Fibroblast of lung (primary cell): ENCODE measurements around the gene ADCY5. TPM values are rescaled to one million over a fixed set of nuclear protein-coding genes. Genes with fewer than 3 reads are reported as not detected.

Experiments
- DNase-seq, 2 donors: peaks; one replicate each; pipeline versions ENCODE4 v3.0.0 to v3.0.0-alpha.2; 2010; ENCODE audit warnings: low read depth in 2 of 2
- H2AFZ ChIP-seq: 2 replicates; pipeline ENCODE4 v1.5.1; 2012; ENCODE audit warnings: low read length, control low read depth, inconsistent platforms
- H3K27ac ChIP-seq: 2 replicates; pipeline ENCODE4 v1.5.1; 2011; ENCODE audit warnings: low read length, control low read depth; ENCODE audit not compliant: insufficient read depth
- H3K27me3 ChIP-seq: 2 replicates; pipeline ENCODE4 v1.5.1; 2011; ENCODE audit warnings: mild to moderate bottlenecking, low read length; ENCODE audit not compliant: control insufficient read depth, insufficient read depth
- H3K36me3 ChIP-seq: 2 replicates; pipeline ENCODE4 v1.5.1; 2011; ENCODE audit warnings: low read length; ENCODE audit not compliant: control insufficient read depth, insufficient read depth
- H3K4me1 ChIP-seq: 2 replicates; pipeline ENCODE4 v1.5.1; 2011; ENCODE audit warnings: low read length; ENCODE audit not compliant: control insufficient read depth, insufficient read depth; ENCODE audit errors: extremely low read depth
- H3K4me2 ChIP-seq: 2 replicates; pipeline ENCODE4 v1.5.1; 2011; ENCODE audit warnings: low read length, control low read depth; ENCODE audit not compliant: insufficient read depth; ENCODE audit errors: extremely low read depth
- H3K4me3 ChIP-seq, 4 experiments: fragments of 200-600 bp in 1 of 4; sonication (generic) in 1 of 4; replicated peaks in 1 of 4; 2 replicates each; pipeline ENCODE4 v1.5.1; 2011 to 2016; ENCODE audit warnings: low read length in 4 of 4, low read depth in 3 of 4, mild to moderate bottlenecking in 3 of 4, control low read depth in 2 of 4, inconsistent platforms in 1 of 4, mixed read lengths in 1 of 4; ENCODE audit not compliant: insufficient read depth in 1 of 4; ENCODE audit errors: control extremely low read depth in 1 of 4
- H3K79me2 ChIP-seq: 2 replicates; pipeline ENCODE4 v1.5.1; 2012; ENCODE audit warnings: mild to moderate bottlenecking, low read length, inconsistent platforms; ENCODE audit not compliant: control insufficient read depth, insufficient read depth
- H3K9ac ChIP-seq: 2 replicates; pipeline ENCODE4 v1.5.1; 2011; ENCODE audit warnings: mild to moderate bottlenecking, low read length, control low read depth; ENCODE audit not compliant: insufficient read depth
- H3K9me3 ChIP-seq: 2 replicates; pipeline ENCODE4 v1.5.1; 2012; ENCODE audit warnings: low read depth, low read length; ENCODE audit not compliant: control insufficient read depth, insufficient read depth
- H4K20me1 ChIP-seq: 2 replicates; pipeline ENCODE4 v1.5.1; 2011; ENCODE audit warnings: low read length; ENCODE audit not compliant: control insufficient read depth, insufficient read depth; ENCODE audit errors: extremely low read depth
- EZH2 ChIP-seq: IDR thresholded peaks from 2 replicates; pipeline ENCODE4 v1.5.1; 2012; ENCODE audit warnings: low read length, control low read depth, mild to moderate bottlenecking; ENCODE audit errors: missing control alignments
- polyA plus RNA-seq, 2 donors: library from polyadenylated mRNA; depleted of rRNA in 1 of 2; stranded (reverse) in 1 of 2; unstranded in 1 of 2; fragments of >200 nt; gene quantifications; 2 replicates each; pipeline ENCODE4 v1.2.1, GENCODE V29; 2011 to 2012; ENCODE audit warnings: missing spikeins in 1 of 2
- total RNA-seq: library from RNA; depleted of rRNA; stranded (reverse); fragments of >200 nt; gene quantifications from 2 replicates; pipeline ENCODE4 v1.2.1, GENCODE V29; 2014
- TF ChIP-seq, protein P1 (sequence below), 2 donors: IDR thresholded peaks in 1 of 2; conservative IDR thresholded peaks in 1 of 2; 1 replicate in 1 of 2; 2 replicates in 1 of 2; pipeline ENCODE4 v1.5.1; 2011 to 2012; ENCODE audit warnings: low read length in 2 of 2, control low read depth in 1 of 2, inconsistent platforms in 1 of 2, low read depth in 1 of 2, mild to moderate bottlenecking in 1 of 2

ADCY5 gene
- total and polyA plus RNA-seq, 2 donors (not counting 1 experiment from before 2014, with no cell fraction given), result 0.11 to 0.50 TPM

DNA sequence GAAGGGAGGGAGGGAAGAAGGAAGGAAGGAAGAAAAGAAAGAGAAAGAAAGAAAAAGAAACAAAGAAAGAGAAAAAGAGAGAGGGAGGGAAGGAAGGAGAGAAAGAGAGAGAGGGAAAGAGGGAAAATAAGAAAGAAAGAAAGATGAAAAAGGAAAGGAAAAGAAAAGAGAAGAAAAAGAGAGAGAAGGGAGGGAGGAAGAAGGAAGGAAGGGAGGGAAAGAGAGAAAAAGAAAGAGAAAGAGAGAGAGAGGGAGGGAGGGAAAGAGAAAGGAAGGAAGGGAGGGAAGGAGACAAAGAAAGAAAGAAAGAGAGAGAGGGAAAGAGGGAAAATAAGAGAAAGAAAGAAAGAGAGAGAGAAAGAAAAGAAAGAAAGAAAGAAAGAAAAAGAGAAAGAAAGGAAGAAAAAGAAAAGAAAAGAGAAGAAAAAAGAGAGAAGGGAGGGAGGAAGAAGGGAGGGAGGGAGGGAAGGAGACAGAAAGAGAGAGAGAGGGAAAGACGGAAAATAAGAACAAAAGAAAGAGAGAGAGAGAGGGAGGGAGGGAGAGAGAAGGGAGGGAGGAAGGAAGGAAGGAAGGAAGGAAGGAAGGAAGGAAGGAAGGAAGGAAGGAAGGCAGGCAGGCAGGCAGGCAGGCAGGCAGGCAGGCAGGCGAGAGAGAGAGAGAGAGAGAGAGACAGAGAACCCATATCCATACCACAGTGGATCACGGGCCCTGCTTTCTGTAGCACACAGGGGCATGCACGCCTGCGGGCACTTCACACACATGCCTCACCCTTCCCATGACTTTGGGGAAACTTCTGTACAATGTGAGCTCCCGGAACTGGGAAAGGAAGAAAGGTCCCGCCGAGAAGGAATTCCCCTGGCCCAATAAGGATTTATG lies 52.5 kb downstream of the ADCY5 start:
- H3K9me3 ChIP-seq, result no peaks in the 10 kb centered on the region

DNA sequence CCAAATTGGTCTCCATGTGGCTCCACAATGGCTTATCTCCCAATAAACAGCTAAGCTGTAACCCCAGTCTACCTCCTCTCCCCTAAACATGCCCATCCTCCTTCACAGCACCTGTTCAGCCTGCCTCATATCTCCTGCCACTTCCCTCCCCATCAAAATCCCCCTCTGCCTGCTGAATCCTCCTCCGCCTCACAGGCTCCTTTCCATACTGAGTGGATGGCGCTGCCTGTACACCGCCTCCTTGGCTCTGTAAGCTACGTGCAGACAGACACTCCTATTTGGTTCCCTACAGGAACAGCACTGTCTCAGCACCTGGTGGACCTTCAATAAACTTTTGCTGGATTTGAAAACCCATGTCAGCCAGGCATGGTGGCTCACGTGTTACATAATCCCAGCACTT lies 53.7 kb downstream of the ADCY5 start:
- Histone ChIP-seq H2AFZ (no peak overlapping the region), H3K4me3 (no peak overlapping the region), H3K27ac (no peak overlapping the region), H4K20me1 (no peaks in the 10 kb centered on the region), H3K36me3 (no peaks in the 10 kb centered on the region), H3K4me1 (no peaks in the 10 kb centered on the region), H3K9ac (no peak overlapping the region), H3K79me2 (no peaks in the 10 kb centered on the region), H3K9me3 (no peaks in the 10 kb centered on the region), H3K4me2 (no peak overlapping the region), H3K27me3 (peaks cover 20% of the 10 kb centered on the region)
- no peak for DNase-seq
- no peak for TF ChIP-seq EZH2
- TF ChIP-seq, protein P1, sequence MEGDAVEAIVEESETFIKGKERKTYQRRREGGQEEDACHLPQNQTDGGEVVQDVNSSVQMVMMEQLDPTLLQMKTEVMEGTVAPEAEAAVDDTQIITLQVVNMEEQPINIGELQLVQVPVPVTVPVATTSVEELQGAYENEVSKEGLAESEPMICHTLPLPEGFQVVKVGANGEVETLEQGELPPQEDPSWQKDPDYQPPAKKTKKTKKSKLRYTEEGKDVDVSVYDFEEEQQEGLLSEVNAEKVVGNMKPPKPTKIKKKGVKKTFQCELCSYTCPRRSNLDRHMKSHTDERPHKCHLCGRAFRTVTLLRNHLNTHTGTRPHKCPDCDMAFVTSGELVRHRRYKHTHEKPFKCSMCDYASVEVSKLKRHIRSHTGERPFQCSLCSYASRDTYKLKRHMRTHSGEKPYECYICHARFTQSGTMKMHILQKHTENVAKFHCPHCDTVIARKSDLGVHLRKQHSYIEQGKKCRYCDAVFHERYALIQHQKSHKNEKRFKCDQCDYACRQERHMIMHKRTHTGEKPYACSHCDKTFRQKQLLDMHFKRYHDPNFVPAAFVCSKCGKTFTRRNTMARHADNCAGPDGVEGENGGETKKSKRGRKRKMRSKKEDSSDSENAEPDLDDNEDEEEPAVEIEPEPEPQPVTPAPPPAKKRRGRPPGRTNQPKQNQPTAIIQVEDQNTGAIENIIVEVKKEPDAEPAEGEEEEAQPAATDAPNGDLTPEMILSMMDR (conservative IDR thresholded peaks at IDR 0.05 in 1 of 2, IDR thresholded peaks at IDR 0.05 in 1 of 2; ENCODE audit: low read depth in 1 of 2, low read length in 2 of 2), result no peak

More for the DNA sequence above, 52.5 kb downstream of the ADCY5 start:
- no peak overlapping the region for H2AFZ ChIP-seq
- no peaks in the 10 kb centered on the region for H3K79me2 ChIP-seq
- no peak overlapping the region for H3K4me2 ChIP-seq
- no peak overlapping the region for H3K9ac ChIP-seq
- no peaks in the 10 kb centered on the region for H4K20me1 ChIP-seq
- no peak overlapping the region for H3K27ac ChIP-seq
- no peaks in the 10 kb centered on the region for H3K4me1 ChIP-seq
- TF ChIP-seq, protein P1 (conservative IDR thresholded peaks at IDR 0.05 in 1 of 2, IDR thresholded peaks at IDR 0.05 in 1 of 2; ENCODE audit: low read depth in 1 of 2, low read length in 2 of 2), result no peak
- TF ChIP-seq EZH2, result no peak
- no peak for DNase-seq
- H3K4me3 ChIP-seq, result no peak overlapping the region
- peaks cover 25% of the 10 kb centered on the region for H3K27me3 ChIP-seq
- H3K36me3 ChIP-seq, result no peaks in the 10 kb centered on the region

DNA sequence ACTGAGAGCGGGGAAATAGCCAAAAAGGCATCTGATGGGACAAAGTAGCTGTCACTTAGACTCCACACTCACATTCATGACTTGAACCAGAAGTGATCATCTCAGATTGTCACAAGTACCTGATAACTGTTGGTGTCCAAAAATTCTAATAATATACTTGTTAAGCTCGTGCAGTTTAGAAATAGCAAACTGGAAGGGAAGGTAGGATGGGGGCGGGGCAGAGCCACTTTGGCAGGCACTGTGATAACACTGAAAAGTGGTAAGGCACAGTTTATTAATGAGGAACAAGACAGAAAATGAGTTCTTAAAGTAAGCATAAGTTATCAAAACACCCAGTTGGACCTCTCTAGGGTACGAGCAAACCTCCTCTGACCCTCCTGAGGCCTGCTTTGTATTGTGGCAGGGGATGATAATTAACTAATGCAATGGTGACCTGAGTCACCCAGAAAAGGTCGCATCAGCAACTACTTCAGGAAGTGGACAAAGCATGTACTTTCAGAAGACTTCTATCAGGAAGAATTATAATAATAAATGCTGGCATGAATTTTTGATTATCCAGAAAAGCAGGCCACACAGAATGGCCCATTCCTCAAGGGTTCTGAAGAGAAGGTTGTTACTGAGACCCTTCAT lies 54.4 kb downstream of the ADCY5 start:
- H3K9me3 ChIP-seq, result no peaks in the 10 kb centered on the region
- no peak overlapping the region for H3K27ac ChIP-seq
- H3K4me1 ChIP-seq, result no peaks in the 10 kb centered on the region
- H2AFZ ChIP-seq, result no peak overlapping the region
- TF ChIP-seq, protein P1 (conservative IDR thresholded peaks at IDR 0.05 in 1 of 2, IDR thresholded peaks at IDR 0.05 in 1 of 2; ENCODE audit: low read depth in 1 of 2, low read length in 2 of 2), result no peak
- TF ChIP-seq EZH2, result no peak
- H3K79me2 ChIP-seq, result no peaks in the 10 kb centered on the region
- no peak overlapping the region for H3K4me2 ChIP-seq
- H3K9ac ChIP-seq, result no peak overlapping the region
- no peak for DNase-seq
- H3K4me3 ChIP-seq, result no peak overlapping the region
- no peaks in the 10 kb centered on the region for H4K20me1 ChIP-seq
- no peaks in the 10 kb centered on the region for H3K36me3 ChIP-seq
- peaks cover 16% of the 10 kb centered on the region for H3K27me3 ChIP-seq
